A549 (cell line): ENCODE results near the gene RAD51B.

Experiments
- CEBPB ChIP-seq, 2 experiments: fragments of >200 bp in 1 of 2; sonication (Bioruptor Twin) in 1 of 2; formaldehyde crosslinking in 1 of 2; IDR thresholded peaks; 2 replicates each; pipeline ENCODE4 v1.6.1; 2012 to 2016
- CHD4 ChIP-seq: fragments of 200-600 bp; sonication (generic); IDR thresholded peaks from 2 replicates; pipeline ENCODE4 v1.6.1; 2016; ENCODE audit warnings: antibody characterized with exemption, mild to moderate bottlenecking, borderline replicate concordance
- CTCF ChIP-seq: fragments of >200 bp; sonication (Bioruptor Twin); formaldehyde crosslinking; IDR thresholded peaks from 3 replicates; pipeline ENCODE4 v1.5.1; 2016
- EP300 ChIP-seq, 2 experiments: fragments of >200 bp; sonication (Bioruptor Twin); formaldehyde crosslinking; IDR thresholded peaks; 2 replicates in 1 of 2; 3 replicates in 1 of 2; pipeline ENCODE4 v1.6.1; 2016 to 2017
- HDAC2 ChIP-seq: fragments of 200-600 bp; sonication (generic); IDR thresholded peaks from 2 replicates; pipeline ENCODE4 v1.6.1; 2016
- MAFK ChIP-seq: fragments of 450-650 bp; IDR thresholded peaks from 2 replicates; pipeline ENCODE4 v1.6.1; 2014; ENCODE audit not compliant: partially characterized antibody
- MYC ChIP-seq: IDR thresholded peaks from 2 replicates; pipeline ENCODE4 v1.6.1; 2012; ENCODE audit warnings: mild to moderate bottlenecking, inconsistent platforms, low read length, improper control_type of control experiment, borderline replicate concordance
- POLR2AphosphoS2 ChIP-seq: conservative IDR thresholded peaks from 2 replicates; pipeline ENCODE4 v1.6.1; 2012; ENCODE audit warnings: low read length, improper control_type of control experiment, inconsistent platforms
- RARB ChIP-seq: fragments of 250-450 bp; sonication (Bioruptor Pico); IDR thresholded peaks from 2 replicates; pipeline ENCODE4 v1.8.0; 2021; ENCODE audit warnings: mild to moderate bottlenecking, moderate library complexity
- SMC3 ChIP-seq: fragments of >200 bp; sonication (Bioruptor Twin); formaldehyde crosslinking; IDR thresholded peaks from 3 replicates; pipeline ENCODE4 v1.6.1; 2018; ENCODE audit warnings: inconsistent platforms
- USF2 ChIP-seq: fragments of 450-650 bp; IDR thresholded peaks from 2 replicates; pipeline ENCODE4 v1.6.1; 2014; ENCODE audit warnings: antibody characterized with exemption
- ZSCAN20 ChIP-seq: fragments of 250-450 bp; sonication (Bioruptor Pico); IDR thresholded peaks from 2 replicates; pipeline ENCODE4 v1.8.0; 2022; ENCODE audit warnings: mild to moderate bottlenecking, moderate library complexity

GRCh38 chr14:68369281-68370056 lies 549.9 kb downstream of the RAD51B start:
- TF ChIP-seq EP300 (IDR thresholded peaks at IDR 0.05) (no peak), CEBPB (IDR thresholded peaks at IDR 0.05) (no peak), CTCF (no peak), HDAC2 (no peak), CHD4 (no peak), RARB (CRISPR knock-in tag) (no peak), MAFK (no peak), USF2 (no peak), SMC3 (no peak), POLR2AphosphoS2 (no peak), MYC (no peak), ZSCAN20 (CRISPR knock-in tag) (no peak)
